K562 (cell line): ENCODE results near the gene FLAD1. TPM values are rescaled to one million over a fixed set of nuclear protein-coding genes. Genes with fewer than 3 reads are reported as not detected.
"Not testable (repeated sequence)": the region's sequence is repeated elsewhere in the genome, so short reads cannot be mapped to it uniquely, and the experiment has no call there.

Experiments used
- ATF3 ChIP-seq, 2 experiments: fragments of 450-650 bp in 1 of 2; sonication (generic) in 1 of 2; formaldehyde crosslinking in 1 of 2; IDR thresholded peaks in 1 of 2; conservative IDR thresholded peaks in 1 of 2; 2 replicates each; pipeline versions ENCODE4 v1.6.1 to v1.8.1; 2016 to 2023; ENCODE audit warnings: mild to moderate bottlenecking in 2 of 2, moderate library complexity in 2 of 2, inconsistent platforms in 1 of 2, missing genetic modification reagents in 1 of 2
- CSDE1 ChIP-seq, 2 experiments: fragments of 450-650 bp; IDR thresholded peaks; 2 replicates each; pipeline ENCODE4 v1.6.1; 2016; ENCODE audit warnings: mild to moderate bottlenecking in 1 of 2
- CTCF ChIP-seq, 3 experiments: IDR thresholded peaks in 2 of 3; conservative IDR thresholded peaks in 1 of 3; 2 replicates each; pipeline ENCODE4 v1.5.1; 2011 to 2012; ENCODE audit warnings: low read length in 3 of 3, mild to moderate bottlenecking in 3 of 3, control low read depth in 2 of 3, improper control_type of control experiment in 1 of 3, inconsistent platforms in 1 of 3, low read depth in 1 of 3, mixed read lengths in 1 of 3, moderate library complexity in 1 of 3; ENCODE audit not compliant: insufficient read depth in 2 of 3
- MNT ChIP-seq, 2 experiments: fragments of 450-650 bp; conservative IDR thresholded peaks; 2 replicates each; pipeline ENCODE4 v1.6.1; 2017; ENCODE audit warnings: mild to moderate bottlenecking in 2 of 2, moderate library complexity in 2 of 2
- NEUROD1 ChIP-seq: fragments of 150-350 bp; IDR thresholded peaks from 2 replicates; pipeline ENCODE4 v1.6.1; 2014; ENCODE audit warnings: borderline replicate concordance, low read length, low read depth; ENCODE audit not compliant: partially characterized antibody
- SMARCA5 ChIP-seq: fragments of 450-650 bp; IDR thresholded peaks from 2 replicates; pipeline ENCODE4 v1.6.1; 2016
- SMARCE1 ChIP-seq: fragments of 450-650 bp; IDR thresholded peaks from 2 replicates; pipeline ENCODE4 v1.7.1; 2016; ENCODE audit warnings: mild to moderate bottlenecking
- polyA plus RNA-seq, 8 experiments: library from polyadenylated mRNA; depleted of rRNA in 4 of 8; stranded (reverse) in 5 of 8; unstranded in 3 of 8; fragments of >200 nt; fragmentation: Nextera tagmentation in 2 of 8; fragmentation: Illumina TruSeq in 1 of 8; extraction: Ambion mirVana in 2 of 8; extraction: Trizol in 1 of 8; gene quantifications; 2 replicates each; pipeline versions ENCODE4 v1.2.1 to v1.2.3, GENCODE V29; 2011 to 2014; ENCODE audit warnings: inconsistent platforms in 1 of 8, missing spikeins in 1 of 8
- total RNA-seq, 7 experiments: library from RNA; depleted of rRNA in 6 of 7; stranded (reverse); fragments of >200 nt in 6 of 7; fragmentation: Illumina TruSeq in 2 of 7; extraction: Trizol in 2 of 7; gene quantifications; 2 replicates each; pipeline versions ENCODE4 v1.2.1 to v1.2.3, GENCODE V29; 2011 to 2021; ENCODE audit warnings: low replicate concordance in 1 of 7

Gene FLAD1
- total and polyA plus RNA-seq, 9 of the 15 experiments (the other 6 are each of a cell fraction or from before 2014, with no cell fraction given), result 24.9 to 85.8 (median 67.0) TPM

- peak; percentile 15 to 23; a peak in 1 of 4 replicates for TF ChIP-seq MNT (conservative IDR thresholded peaks at IDR 0.05)
- peak; percentile 72 for TF ChIP-seq NEUROD1
- peak; percentile 59; the same call in 1 of the 2 replicates for TF ChIP-seq ATF3 (IDR thresholded peaks at IDR 0.05)
- TF ChIP-seq ATF3 (CRISPR knock-in tag; conservative IDR thresholded peaks at IDR 0.05), result not testable (repeated sequence)
- TF ChIP-seq SMARCE1, result peak; percentile 49; the same call in 1 of the 2 replicates
- TF ChIP-seq CSDE1 (IDR thresholded peaks at IDR 0.05), result peak in 1 of 2 experiments; percentile 78; a peak in 2 of 4 replicates
- TF ChIP-seq CTCF (IDR thresholded peaks at IDR 0.05 in 2 of 3, conservative IDR thresholded peaks at IDR 0.05 in 1 of 3; ENCODE audit: insufficient read depth in 2 of 3, low read depth in 1 of 3, low read length in 3 of 3), result peak; percentile 54 to 65 (median 58); a peak in 5 of 6 replicates
- peak; percentile 35; the same call in 1 of the 2 replicates for TF ChIP-seq SMARCA5
Observed at GRCh38 chr1:154995301-154995983, 12.3 kb downstream of the FLAD1 start (continued).
